ENCODE measurements around the gene WWTR1.

The WWTR1 gene

GRCh38 chr3:149657926-149658743, at the start of gene WWTR1:
Gene WWTR1, minus strand, starts transcription at chr3:149658025. Its CDS starts 719 bp downstream, at chr3:149657306.
- DNase-seq = peak; percentile 97

GRCh38 chr3:149706905-149707304, 49.1 kb upstream of the WWTR1 start:
- no peak for DNase-seq

DNA sequence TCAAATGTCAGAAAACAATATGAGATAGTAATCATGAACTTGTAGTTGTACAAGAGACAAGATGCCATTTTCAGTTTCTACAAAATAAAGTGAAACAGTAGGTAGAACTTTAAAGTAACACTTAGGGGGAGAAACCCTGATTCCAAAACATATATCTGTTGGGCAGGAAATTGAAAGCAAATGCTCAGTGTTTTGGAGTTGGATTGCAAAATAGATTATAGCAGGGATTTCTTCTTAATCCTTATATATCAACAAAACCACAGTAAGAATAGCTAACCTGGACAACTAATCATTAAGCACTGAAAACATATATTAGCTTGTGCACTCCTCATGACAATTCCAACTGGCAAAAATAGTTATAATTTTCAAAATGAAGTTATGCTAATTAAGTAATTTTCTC, 47.6 kb upstream of the WWTR1 start:
- no peak for DNase-seq

DNA sequence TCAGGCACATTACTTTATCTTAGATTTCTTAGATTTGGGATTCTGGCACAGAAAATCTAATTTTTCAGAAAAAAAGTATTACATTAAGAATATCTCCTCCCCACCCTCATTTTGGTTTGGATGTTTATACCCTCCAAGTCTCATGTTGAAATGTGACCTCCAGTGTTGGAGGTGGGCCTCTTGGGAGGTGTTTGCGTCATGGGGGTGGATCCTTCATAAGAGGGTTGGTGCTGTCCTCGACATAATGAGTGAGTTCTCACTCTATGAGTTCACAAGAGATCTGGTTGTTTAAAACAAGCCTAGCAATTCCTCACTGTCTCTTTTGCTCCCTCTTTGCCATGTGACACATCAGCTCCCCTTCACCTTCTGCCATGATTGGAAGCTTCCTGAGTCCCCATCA, 45.6 kb upstream of the WWTR1 start:
- peak; percentile 72 for DNase-seq

GRCh38 chr3:149702691-149703441, 45.0 kb upstream of the WWTR1 start:
- DNase-seq = peak; percentile 95

DNA sequence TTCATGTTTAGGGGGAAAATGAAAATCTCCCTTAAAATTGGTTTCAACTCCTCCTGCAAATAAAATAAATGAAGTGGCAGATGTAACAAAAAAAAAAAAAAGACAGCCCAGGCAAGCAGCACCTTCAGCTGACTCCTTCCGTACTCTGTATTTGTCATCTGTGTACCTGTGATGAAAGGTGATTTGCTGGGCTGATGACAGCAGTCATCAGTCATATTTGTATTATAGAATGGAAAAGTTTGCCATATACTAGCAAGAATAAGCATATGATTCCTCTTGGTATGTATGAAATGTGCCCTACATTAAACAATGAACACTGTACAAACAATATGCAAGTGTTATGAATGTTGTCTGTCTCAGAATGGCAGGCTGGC, 44.1 kb upstream of the WWTR1 start:
- DNase-seq = peak; percentile 40

DNA sequence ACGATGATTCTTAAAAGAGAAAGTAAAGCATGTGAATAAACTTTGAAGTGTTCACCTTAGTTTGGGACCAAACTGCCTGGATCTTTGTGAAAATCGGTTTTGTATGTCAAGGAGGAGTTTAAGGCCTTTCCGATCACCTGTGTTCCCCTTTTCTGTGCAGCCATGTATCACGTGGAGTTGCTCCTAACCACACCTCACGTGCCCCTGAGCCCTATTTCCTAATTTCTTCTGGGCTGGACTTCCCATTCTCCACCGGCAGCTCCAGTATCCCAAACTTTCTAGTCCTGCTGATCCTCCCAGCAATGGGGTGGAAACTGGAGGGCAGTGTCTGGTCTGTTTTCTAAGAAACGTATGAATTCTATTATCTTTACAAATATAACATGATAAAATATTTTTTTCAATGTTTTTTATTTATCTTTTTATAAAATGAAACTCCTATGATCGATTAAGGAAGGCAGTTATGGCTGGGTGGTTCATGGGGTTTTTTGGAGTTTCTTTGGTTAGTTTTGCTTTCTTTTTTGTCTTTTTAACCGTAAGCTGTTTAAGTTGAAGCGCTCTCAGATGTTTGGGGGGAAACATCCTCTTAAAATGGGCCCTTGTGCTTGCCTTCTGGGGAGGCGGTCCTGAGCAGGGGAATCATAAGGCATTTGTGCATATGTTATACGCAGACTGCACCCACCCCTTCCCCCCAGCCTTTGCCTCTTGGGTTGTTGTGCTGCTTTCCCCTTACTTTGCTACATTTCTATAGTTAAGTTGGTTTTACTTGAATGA, 43.6 kb upstream of the WWTR1 start:
- peak; percentile 44 for DNase-seq

GRCh38 chr3:149688122-149688757, 30.4 kb upstream of the WWTR1 start:
- no peak for DNase-seq

GRCh38 chr3:149686996-149687395, 29.2 kb upstream of the WWTR1 start:
- no peak for DNase-seq

- peak; percentile 23 for DNase-seq
Observed at GRCh38 chr3:149678351-149678950, 20.6 kb upstream of the WWTR1 start.

- peak; percentile 75 for DNase-seq
Observed at GRCh38 chr3:149673393-149673792, 15.6 kb upstream of the WWTR1 start.

DNA sequence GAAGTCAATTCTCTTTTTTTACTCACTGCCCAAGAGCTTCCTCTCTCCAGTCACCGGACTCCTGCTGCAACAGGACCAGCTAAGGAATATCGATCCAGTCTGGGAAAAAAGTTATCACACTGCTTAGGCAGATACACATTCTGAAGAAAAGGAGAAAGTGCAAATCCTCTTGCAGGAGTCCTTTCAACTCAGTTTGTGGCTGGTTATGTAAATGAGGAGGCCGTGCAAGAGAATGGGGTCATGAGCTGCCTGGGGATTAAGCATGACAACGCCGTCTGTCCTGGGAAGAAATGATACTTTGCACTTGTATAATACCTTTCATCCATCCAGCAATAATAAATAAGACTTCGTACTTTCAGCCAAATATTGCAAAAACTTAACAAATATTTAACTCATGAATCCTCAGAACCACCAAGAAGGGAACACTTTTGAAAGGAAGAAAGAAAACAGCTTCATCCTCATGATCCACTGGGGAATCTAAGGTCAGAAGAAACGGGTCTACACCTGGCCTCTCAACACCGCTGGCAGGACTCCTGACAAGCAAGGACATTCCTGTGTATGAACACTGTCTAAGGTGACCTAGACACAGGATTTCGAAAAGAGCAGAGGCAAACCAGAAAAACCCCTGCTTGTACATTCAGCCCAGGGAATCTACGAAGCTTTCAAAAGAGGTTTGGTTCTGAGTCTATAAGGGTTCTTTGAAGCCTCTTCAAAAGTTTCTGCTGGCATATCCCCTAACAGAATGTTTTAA, 13.1 kb upstream of the WWTR1 start:
- no peak for DNase-seq

DNA sequence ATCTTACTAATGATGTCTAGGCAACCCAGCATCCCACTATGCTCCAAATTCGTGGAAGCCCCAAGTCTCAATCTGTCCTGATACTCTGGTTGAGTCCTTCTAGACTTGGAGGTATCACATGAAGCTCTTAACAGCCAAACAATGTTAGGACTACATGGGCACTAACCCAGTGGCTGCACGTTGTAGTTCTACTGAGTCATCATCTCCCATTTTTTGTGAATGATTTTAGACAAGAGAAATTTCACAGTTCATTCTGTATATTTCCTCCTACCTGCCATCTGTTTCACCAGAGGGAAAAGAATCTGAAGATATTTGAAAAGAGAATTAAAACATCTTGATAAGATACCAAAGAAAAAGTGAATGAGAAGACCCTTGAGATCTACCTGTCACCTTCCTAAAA, 9.8 kb upstream of the WWTR1 start:
- no peak for DNase-seq

DNA sequence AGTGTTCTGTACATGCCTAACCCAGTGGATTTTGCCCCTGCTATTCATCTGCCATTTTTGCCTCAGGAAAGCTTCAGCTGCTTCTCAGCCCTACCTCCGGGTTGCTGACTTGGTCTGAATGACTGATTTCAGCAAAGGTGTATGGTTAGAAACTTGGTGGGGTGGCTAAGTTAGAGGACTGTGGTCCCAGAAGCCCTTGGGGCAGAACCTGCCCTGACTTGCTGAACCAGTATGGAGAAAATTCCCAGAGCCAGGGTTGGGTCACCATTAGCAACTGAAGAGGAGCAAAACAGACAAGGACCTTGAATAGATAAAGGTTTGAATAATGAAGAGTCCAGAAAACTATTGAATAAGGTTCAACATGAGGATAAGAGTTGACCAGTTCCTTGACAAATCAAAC, 6.1 kb upstream of the WWTR1 start:
- DNase-seq = no peak

- DNase-seq = peak; percentile 34
Observed at GRCh38 chr3:149662240-149662887, 4.5 kb upstream of the WWTR1 start.

DNA sequence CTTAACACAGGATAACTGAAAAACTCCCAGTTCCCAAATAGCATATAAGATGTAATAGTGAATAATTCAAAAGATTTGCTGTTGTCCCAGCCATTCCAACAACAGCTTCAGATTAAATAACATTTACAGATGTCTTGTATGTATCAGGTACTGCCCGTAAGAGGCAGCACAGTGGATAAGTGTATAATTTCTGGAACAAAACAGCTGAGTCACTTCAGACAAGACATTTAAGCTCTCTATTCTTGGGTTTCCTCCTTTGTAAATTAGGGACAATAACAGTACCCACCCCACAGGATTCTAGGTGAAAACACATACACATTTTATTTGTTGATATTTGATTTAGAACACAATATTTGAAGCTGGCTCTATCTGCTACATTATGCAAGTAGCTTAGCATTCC, 2.6 kb upstream of the WWTR1 start:
- no peak for DNase-seq

DNA sequence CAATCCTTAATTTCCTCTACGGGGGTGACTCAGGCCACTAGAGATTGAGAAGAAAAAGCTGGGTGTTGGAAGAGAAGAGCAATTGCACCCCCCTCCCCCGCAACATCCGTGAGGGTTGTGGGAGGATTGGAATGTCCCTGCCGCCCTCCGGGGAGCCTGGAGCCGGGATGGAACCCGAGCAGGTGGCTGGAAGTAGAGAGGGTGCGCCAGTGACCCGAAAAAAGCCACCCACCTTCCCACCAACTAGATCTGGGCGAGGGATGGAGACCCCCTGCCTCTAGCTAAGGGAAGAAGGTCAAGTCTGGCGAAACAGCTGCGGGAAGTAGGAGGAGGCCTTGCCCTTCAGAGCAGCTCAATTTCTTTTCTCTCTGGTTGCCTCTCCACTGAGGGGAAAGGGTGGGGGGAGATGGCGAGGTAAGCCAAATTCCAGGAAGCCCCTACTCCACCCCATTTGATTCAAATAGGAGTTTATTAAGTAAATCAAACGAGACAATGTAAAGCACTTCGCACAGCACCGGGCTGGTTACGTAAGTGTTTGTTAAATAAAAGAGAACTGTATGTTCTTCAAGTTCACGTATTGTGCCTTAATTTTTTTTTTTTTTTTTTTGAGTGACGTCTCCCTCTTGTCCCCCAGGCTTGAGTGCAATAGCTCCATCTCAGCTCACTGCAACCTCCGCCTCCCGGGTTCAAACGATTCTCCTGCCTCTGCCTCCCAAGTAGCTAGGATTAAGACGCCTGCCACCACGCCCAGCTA, 1.1 kb upstream of the WWTR1 start:
- DNase-seq = peak; percentile 84

- peak; percentile 76 for DNase-seq
Observed at GRCh38 chr3:149657321-149657925, 402 bp downstream of the WWTR1 start.

DNA sequence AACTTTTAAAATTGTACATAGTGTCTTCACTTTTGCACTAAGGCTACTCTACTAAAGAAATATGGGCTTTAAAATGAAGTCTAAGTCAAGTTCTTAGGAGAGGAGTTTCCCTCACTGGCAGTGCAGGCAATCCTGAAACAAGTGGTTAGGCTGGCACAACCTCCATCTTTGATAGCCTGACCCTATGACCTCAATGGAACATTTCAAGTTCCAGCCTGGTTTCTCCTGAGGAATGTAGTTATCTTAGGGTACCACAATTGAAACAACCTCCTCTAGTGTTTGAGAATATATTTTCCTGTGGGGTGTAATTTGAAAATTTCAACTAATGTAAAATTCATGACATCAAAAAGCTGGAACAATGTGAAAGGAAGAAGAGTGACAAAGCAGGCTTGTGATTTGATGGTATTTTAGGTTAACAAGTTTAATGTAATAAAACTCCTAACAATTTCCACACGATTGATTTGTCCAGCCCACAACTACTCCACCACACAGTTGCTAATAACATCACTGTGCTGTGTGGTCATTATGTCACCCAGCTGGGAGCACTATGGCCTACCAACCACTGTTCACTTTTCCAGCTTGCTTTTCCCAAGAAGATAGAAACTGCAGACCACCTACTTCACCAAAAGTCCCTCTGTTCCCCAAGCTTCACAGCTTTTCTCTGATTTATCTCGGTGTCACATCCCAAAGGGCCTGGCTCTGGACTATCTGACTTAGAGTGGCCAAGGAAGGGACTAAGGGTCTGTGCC, 1.8 kb downstream of the WWTR1 start:
- DNase-seq = no peak

All from fibroblast of skin of right biceps (primary cell).